C4-2B (cell line): ENCODE measurements around the gene RXRA.
A peak's percentile ranks its signal among the peaks of the same experiment; 100 is the strongest.

Experiments used
- H3K27ac ChIP-seq: fragments of 450-650 bp; 2 replicates; pipeline ENCODE4 v1.5.1; 2017
- ZFX ChIP-seq: fragments of 450-650 bp; IDR thresholded peaks from 2 replicates; pipeline ENCODE4 v1.6.1; 2017
- TF ChIP-seq, protein P1 (sequence below): fragments of 450-650 bp; conservative IDR thresholded peaks from 2 replicates; pipeline ENCODE4 v1.5.1; 2017; ENCODE audit warnings: mild to moderate bottlenecking

The RXRA gene

DNA sequence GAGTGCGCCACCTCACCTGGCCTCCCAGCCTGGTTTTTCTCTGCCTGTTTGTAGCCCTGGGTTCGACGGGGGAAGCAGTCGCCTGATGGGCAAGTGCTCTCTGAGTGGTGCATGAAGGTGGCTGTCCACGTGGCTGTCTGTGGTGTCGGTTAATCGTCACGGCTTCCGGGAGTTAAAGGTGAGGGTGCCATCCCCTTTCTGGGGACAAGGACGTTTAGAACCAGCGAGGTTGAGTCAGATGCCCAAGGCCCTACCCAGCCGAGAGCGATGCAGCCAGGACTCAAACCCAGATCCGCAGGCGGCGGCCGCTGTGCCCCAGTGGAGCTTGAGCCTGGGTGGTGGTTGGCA, 47.7 kb downstream of the RXRA start:
- no peak for TF ChIP-seq ZFX
- TF ChIP-seq, protein P1, sequence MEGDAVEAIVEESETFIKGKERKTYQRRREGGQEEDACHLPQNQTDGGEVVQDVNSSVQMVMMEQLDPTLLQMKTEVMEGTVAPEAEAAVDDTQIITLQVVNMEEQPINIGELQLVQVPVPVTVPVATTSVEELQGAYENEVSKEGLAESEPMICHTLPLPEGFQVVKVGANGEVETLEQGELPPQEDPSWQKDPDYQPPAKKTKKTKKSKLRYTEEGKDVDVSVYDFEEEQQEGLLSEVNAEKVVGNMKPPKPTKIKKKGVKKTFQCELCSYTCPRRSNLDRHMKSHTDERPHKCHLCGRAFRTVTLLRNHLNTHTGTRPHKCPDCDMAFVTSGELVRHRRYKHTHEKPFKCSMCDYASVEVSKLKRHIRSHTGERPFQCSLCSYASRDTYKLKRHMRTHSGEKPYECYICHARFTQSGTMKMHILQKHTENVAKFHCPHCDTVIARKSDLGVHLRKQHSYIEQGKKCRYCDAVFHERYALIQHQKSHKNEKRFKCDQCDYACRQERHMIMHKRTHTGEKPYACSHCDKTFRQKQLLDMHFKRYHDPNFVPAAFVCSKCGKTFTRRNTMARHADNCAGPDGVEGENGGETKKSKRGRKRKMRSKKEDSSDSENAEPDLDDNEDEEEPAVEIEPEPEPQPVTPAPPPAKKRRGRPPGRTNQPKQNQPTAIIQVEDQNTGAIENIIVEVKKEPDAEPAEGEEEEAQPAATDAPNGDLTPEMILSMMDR, result no peak
- peak overlapping the region; percentile 98 for H3K27ac ChIP-seq

DNA sequence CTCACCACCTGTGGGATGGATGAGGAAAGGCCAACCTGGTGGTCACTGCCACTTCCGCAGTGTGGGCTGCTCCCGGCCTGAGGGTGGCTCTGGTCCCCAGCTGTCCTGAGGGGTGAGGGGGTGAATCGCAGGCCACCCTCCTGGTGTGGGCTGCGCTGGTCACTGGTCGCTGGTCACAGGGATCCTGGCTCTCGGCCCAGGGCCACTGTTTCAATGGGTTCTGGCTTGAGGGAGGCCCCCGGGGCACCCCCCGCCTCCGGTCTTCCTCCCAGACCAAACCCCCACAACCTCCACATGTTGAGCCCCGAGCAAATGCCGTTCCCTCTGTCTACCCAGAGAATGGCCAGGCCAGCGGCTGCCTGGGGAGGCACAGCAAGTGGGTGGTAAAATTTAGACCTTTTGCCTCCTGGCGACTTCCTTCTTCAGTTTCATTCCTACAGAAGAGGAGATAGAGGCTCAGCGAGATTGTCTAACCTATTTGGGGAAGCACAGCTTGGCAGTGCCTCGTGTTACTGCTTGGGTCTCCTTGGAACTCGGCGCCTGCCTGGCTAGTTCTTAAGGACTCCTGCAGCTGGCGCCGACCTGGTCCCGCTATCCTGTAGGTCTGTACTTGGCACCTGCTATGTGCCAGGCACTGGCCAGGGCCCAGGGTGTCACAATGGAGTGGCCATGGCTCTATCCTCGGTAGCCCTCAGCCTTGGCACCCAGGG, 48.2 kb downstream of the RXRA start:
- TF ChIP-seq, protein P1, result no peak
- TF ChIP-seq ZFX, result no peak

DNA sequence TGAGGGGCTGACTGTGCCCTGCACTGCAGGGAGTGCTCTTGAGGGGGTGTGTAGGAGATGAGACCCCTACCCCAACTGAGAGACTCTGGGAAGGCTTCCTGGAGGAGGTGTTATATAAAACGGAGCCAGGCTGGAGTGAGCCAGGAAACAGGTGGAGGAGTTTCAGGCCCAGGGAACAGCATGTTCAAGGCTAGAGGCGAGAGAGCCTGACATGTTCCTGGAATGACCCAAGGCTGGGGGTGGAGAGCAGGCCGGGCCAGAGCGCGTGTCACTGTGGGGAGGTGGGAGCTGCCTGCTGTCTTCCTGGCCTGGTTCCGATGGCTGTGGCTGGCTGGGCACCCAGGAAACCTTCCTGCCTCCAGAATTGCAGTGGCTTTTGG, 48.7 kb downstream of the RXRA start:
- H3K27ac ChIP-seq, result peak overlapping the region; percentile 98
- TF ChIP-seq, protein P1, result no peak
- no peak for TF ChIP-seq ZFX

More for the DNA sequence above, 48.2 kb downstream of the RXRA start:
- peak overlapping the region; percentile 98 for H3K27ac ChIP-seq

DNA sequence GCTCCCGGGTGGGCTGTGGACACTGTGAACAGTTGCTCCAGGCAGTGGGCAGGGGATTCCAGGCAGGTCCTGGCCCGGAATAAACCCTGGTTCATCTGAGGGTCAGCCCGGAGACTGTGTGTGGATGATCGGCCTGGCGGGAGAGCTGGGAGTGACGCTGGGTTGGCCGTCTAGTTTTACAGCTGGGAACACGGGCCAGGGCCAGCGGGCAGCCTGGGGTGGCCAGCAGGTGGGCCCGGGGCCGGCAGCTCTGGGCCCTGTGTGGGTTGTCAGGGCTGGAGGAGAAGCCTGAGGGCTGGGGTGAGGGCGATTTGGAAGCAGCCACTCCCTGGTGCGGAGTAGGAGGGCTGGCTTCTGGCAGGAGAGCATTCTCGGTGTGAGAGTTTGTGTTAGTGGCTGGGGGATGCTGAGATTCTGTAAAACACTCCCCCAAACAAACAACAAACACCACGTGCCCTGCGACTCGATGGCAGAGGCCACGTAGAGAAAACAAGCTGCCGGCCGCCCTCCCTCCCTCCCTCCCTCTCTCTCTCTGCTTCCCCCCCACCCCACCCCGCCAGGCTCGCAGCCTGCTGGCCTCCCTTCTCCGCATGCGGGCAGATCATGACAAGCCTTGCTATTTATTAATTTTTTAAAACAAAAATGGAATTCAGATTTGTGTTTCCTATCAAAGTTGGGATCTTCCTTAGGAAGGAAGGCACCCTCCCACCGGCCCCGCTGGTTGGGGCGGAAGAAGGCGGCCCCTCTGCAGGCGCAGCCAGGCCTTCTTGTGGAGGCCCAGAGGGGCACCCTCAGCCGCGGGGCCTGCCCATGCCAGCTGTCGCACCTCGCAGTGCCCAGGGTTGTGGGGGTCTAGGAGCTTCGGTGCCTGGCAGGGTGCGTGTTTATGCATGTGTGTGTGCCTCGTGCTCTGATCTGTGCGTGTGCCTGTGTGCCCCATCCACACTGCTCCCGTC, 49.5 kb downstream of the RXRA start:
- peak overlapping the region; percentile 98 for H3K27ac ChIP-seq
- TF ChIP-seq, protein P1, result no peak
- TF ChIP-seq ZFX, result no peak

DNA sequence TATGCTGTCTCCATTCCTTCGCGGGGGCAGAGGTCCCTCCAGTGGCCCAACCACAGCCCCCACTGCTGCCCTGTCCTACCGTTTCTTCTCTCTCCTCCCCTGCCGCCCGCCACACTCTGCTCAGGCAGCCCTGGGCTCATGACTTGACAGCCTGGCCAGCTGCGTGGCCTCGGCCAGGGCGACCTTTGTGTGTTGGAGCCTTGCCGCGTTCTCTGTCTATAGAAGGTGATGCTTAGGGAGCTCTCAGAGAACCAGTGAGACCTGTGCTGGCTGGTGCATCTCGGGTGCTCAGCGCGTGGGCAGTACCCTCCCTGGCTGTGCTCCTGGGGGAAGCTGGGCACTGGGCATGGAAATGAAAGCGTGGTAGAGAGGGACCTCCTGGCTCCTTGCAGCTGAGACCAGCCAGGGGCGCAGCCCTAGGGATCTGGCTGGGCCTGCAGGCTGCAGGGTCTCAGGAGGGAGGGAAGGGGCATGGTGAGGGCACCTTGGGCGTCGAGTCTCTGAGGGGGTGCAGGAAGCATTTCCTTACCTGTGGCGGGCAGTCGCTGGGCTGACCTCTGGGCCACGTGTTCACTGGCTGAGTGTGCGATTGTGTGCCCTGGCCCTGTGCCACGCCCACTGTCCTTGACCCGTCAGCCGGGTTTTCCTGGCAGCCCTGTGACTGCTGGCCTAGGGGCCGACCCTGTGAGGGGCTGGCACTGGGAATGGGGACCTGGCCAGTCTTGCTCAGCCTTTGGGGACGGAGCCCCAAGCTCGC, 50.3 kb downstream of the RXRA start:
- TF ChIP-seq, protein P1, result no peak
- H3K27ac ChIP-seq, result peak overlapping the region; percentile 98

DNA sequence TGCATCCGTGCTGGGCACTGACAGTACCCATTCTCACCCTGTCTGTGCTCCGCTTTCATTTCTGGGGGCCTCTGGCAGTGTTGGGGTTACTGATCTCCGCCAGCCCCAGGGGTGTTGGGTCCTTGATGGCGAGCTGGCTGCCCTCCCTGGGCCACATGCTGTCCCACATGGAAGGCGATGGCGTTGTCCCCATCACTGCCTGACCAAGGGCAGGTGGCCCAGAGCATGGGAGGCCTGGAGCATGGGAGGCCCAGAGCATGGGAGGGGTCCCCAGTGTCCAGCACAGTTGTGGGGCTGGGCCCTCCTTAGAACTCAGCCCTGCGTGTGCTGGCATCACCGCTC, 50.9 kb downstream of the RXRA start:
- TF ChIP-seq, protein P1, result no peak
- no peak for TF ChIP-seq ZFX
- H3K27ac ChIP-seq, result peak overlapping the region; percentile 98
